Parathyroid adenoma (tissue), 2 donors: ENCODE measurements around the gene PFKL.

Experiments
- H2AFZ ChIP-seq: fragments of 300-600 bp; sonication (generic); one replicate; pipeline ENCODE4 v1.7.0; 2017; ENCODE audit warnings: antibody characterized with exemption, mild to moderate bottlenecking
- H3K27ac ChIP-seq: fragments of 300-600 bp; sonication (generic); one replicate; pipeline ENCODE4 v1.7.0; 2017
- H3K27me3 ChIP-seq: fragments of 300-600 bp; sonication (generic); one replicate; pipeline ENCODE4 v1.7.0; 2017; ENCODE audit warnings: low read length; ENCODE audit not compliant: control insufficient read depth, insufficient read depth
- H3K36me3 ChIP-seq: fragments of 300-600 bp; sonication (generic); one replicate; pipeline ENCODE4 v1.7.0; 2017; ENCODE audit warnings: low read length; ENCODE audit not compliant: control insufficient read depth, insufficient read depth
- H3K4me1 ChIP-seq: fragments of 300-600 bp; sonication (generic); one replicate; pipeline ENCODE4 v1.7.0; 2017; ENCODE audit warnings: control low read depth
- H3K4me2 ChIP-seq: fragments of 300-600 bp; sonication (generic); one replicate; pipeline ENCODE4 v1.7.0; 2017; ENCODE audit warnings: low read length
- H3K4me3 ChIP-seq: fragments of 300-600 bp; sonication (generic); one replicate; pipeline ENCODE4 v1.7.0; 2017; ENCODE audit warnings: low read depth, low read length
- H3K79me2 ChIP-seq: fragments of 300-600 bp; sonication (generic); one replicate; pipeline ENCODE4 v1.7.0; 2017; ENCODE audit warnings: control low read depth
- H3K9ac ChIP-seq: fragments of 300-600 bp; sonication (generic); one replicate; pipeline ENCODE4 v1.7.0; 2017; ENCODE audit warnings: mild to moderate bottlenecking
- H3K9me3 ChIP-seq: fragments of 300-600 bp; sonication (generic); one replicate; pipeline ENCODE4 v1.7.0; 2017; ENCODE audit warnings: low read length; ENCODE audit not compliant: control insufficient read depth
- CTCF ChIP-seq: fragments of 300-600 bp; sonication (generic); IDR thresholded peaks from one replicate; pipeline ENCODE4 v1.7.0; 2017; ENCODE audit warnings: antibody characterized with exemption, mild to moderate bottlenecking
- donor health status: primary hyperparathyroidism.

PFKL gene

DNA sequence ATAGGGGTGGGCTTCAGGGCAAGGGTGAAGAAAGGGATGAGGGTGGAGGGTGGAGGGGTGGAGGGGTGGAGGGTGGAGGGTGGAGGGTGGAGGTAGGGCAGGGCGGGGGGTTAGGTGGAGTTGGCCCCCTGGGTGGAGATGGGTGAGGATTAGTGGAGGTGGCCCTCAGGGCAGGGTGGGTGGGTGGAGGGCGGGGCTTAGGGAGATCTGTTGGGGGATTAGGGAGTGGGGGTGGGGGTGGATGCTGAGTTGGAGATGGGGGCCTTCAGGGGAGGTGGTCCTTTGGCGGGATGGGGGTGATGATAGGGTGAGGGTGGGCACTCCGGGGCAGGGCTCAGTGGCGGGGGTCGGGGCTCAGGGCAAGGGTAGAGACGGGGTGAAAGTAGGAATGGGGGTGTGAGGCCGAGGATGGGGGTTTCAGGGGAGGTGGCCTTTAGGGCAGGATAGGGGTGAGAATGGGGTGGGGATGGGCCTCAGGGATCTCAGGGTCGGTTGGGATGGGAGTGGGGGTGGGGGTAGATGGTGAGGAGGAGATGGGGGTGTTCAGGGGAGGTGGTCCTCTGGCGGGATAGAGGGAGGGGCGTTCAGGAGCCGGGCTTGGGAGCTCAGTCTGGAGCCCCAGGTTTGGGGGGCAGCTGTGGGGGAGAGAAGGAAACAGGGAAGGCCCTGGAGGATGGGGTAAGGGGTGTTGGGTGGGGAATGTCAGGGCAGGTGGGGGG is 37.4 kb upstream of the PFKL start:
- Histone ChIP-seq H3K27ac (no peak overlapping the region), H3K9ac (no peak overlapping the region), H3K9me3 (no peaks in the 10 kb centered on the region), H3K4me1 (no peaks in the 10 kb centered on the region), H2AFZ (no peak overlapping the region), H3K4me3 (no peak overlapping the region), H3K4me2 (no peak overlapping the region), H3K36me3 (no peaks in the 10 kb centered on the region), H3K79me2 (no peaks in the 10 kb centered on the region), H3K27me3 (no peaks in the 10 kb centered on the region)
- TF ChIP-seq CTCF = no peak

- no peak for TF ChIP-seq CTCF
- Histone ChIP-seq H3K27me3 (no peaks in the 10 kb centered on the region), H3K4me1 (no peaks in the 10 kb centered on the region), H3K9ac (no peak overlapping the region), H3K79me2 (no peaks in the 10 kb centered on the region), H3K9me3 (no peaks in the 10 kb centered on the region), H3K36me3 (no peaks in the 10 kb centered on the region), H3K27ac (no peak overlapping the region), H2AFZ (no peak overlapping the region), H3K4me3 (no peak overlapping the region), H3K4me2 (no peak overlapping the region)
Measured at GRCh38 chr21:44263221-44263760, 36.6 kb upstream of the PFKL start.

DNA sequence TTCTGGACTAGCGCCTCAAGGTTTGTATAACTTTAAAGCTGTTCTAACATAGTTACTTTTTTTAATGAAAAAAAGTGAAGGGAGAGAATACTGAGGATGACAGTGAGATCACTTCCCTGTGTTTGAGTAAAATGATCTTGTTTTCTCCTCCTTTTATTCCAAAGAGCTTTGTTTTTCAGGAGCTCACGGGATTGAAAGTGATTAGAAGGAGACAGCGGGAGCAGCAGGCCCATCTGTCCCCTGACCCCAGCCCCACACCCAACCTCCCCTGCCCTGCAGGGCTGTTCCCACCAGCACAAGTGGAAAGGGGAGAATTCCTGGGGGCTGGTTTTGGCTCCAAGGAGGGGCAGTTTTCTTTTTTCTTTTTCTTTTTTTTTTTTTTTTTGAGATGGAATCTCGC is 36.1 kb upstream of the PFKL start:
- Histone ChIP-seq H3K4me2 (no peak overlapping the region), H3K9me3 (no peaks in the 10 kb centered on the region)
- TF ChIP-seq CTCF = no peak

GRCh38 chr21:44265734-44266270 is 34.1 kb upstream of the PFKL start:
- H3K4me1 ChIP-seq = no peaks in the 10 kb centered on the region
- no peaks in the 10 kb centered on the region for H3K9me3 ChIP-seq
- no peak overlapping the region for H3K4me2 ChIP-seq
- no peak overlapping the region for H2AFZ ChIP-seq
- no peak overlapping the region for H3K9ac ChIP-seq
- no peaks in the 10 kb centered on the region for H3K36me3 ChIP-seq
- no peak overlapping the region for H3K4me3 ChIP-seq
- no peak for TF ChIP-seq CTCF
- H3K27ac ChIP-seq = no peak overlapping the region
- H3K27me3 ChIP-seq = no peaks in the 10 kb centered on the region
- H3K79me2 ChIP-seq = no peaks in the 10 kb centered on the region

More for the DNA sequence above, 36.1 kb upstream of the PFKL start:
- Histone ChIP-seq H3K4me3 (no peak overlapping the region), H3K27me3 (no peaks in the 10 kb centered on the region), H3K9ac (no peak overlapping the region), H3K36me3 (no peaks in the 10 kb centered on the region), H3K79me2 (no peaks in the 10 kb centered on the region), H2AFZ (no peak overlapping the region), H3K4me1 (no peaks in the 10 kb centered on the region), H3K27ac (no peak overlapping the region)
